GM19193 (cell line): ENCODE results near the gene AIPL1.

ENCODE experiments used
- POLR2A ChIP-seq: IDR thresholded peaks from 4 replicates; pipeline ENCODE4 v1.6.1; 2011; ENCODE audit not compliant: insufficient read depth, insufficient read length; ENCODE audit errors: extremely low read depth

Gene AIPL1

GRCh38 chr17:6471531-6472465, 36.9 kb upstream of the AIPL1 start:
- no peak for TF ChIP-seq POLR2A

- TF ChIP-seq POLR2A, result no peak
These were observed 36.0 kb upstream of the AIPL1 start for GRCh38 chr17:6470751-6471521.

- TF ChIP-seq POLR2A, result no peak
These were observed 35.3 kb upstream of the AIPL1 start for GRCh38 chr17:6470146-6470718.

GRCh38 chr17:6468051-6468790, 33.3 kb upstream of the AIPL1 start:
- TF ChIP-seq POLR2A, result no peak

GRCh38 chr17:6467567-6467966, 32.6 kb upstream of the AIPL1 start:
- no peak for TF ChIP-seq POLR2A

- no peak for TF ChIP-seq POLR2A
These were observed 30.5 kb upstream of the AIPL1 start for GRCh38 chr17:6465206-6466003.

GRCh38 chr17:6464446-6465041, 29.6 kb upstream of the AIPL1 start:
- no peak for TF ChIP-seq POLR2A

GRCh38 chr17:6463616-6464445, 28.9 kb upstream of the AIPL1 start:
- TF ChIP-seq POLR2A, result no peak

GRCh38 chr17:6462692-6463091, 27.8 kb upstream of the AIPL1 start:
- TF ChIP-seq POLR2A, result no peak

- no peak for TF ChIP-seq POLR2A
These were observed 27.0 kb upstream of the AIPL1 start for GRCh38 chr17:6461792-6462524.

GRCh38 chr17:6461246-6461645, 26.3 kb upstream of the AIPL1 start:
- TF ChIP-seq POLR2A, result no peak

GRCh38 chr17:6460531-6461161, 25.7 kb upstream of the AIPL1 start:
- TF ChIP-seq POLR2A, result no peak
